DND-41 (cell line): ENCODE data around the gene CNOT11.

Experiments
- EZH2 ChIP-seq: IDR thresholded peaks from 3 replicates; pipeline ENCODE4 v1.6.1; 2012; ENCODE audit warnings: borderline replicate concordance, low read depth, mild to moderate bottlenecking, moderate library complexity, low read length, inconsistent platforms; ENCODE audit not compliant: severe bottlenecking
- TF ChIP-seq, protein P1 (sequence below): IDR thresholded peaks from 2 replicates; pipeline ENCODE4 v1.5.1; 2012; ENCODE audit warnings: borderline replicate concordance, low read length, moderate library complexity, mild to moderate bottlenecking; ENCODE audit not compliant: poor library complexity, severe bottlenecking; ENCODE audit errors: extremely low read depth

DNA sequence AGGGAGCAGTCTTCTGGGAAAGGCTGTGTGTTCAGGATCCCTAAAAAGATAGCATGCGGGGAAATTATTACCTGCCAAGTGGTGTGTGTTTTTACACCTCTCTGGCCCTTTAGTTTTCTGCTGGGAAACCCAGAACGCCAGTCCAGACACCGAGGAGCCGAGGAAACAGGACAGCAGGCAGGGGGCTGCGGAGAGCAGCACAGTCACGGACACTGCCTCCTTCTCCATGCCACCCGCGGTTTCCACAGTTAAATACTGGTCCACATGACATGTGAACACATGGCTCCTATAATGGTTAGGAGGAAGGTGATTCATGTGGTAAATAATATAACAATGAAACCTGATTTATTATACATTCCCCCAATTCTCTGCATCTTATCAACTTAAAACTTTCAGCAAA is 20.4 kb downstream of the CNOT11 start:
- TF ChIP-seq, protein P1, sequence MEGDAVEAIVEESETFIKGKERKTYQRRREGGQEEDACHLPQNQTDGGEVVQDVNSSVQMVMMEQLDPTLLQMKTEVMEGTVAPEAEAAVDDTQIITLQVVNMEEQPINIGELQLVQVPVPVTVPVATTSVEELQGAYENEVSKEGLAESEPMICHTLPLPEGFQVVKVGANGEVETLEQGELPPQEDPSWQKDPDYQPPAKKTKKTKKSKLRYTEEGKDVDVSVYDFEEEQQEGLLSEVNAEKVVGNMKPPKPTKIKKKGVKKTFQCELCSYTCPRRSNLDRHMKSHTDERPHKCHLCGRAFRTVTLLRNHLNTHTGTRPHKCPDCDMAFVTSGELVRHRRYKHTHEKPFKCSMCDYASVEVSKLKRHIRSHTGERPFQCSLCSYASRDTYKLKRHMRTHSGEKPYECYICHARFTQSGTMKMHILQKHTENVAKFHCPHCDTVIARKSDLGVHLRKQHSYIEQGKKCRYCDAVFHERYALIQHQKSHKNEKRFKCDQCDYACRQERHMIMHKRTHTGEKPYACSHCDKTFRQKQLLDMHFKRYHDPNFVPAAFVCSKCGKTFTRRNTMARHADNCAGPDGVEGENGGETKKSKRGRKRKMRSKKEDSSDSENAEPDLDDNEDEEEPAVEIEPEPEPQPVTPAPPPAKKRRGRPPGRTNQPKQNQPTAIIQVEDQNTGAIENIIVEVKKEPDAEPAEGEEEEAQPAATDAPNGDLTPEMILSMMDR: no peak
- no peak for TF ChIP-seq EZH2
